ENCODE results near the gene TRAPPC10.

DNA sequence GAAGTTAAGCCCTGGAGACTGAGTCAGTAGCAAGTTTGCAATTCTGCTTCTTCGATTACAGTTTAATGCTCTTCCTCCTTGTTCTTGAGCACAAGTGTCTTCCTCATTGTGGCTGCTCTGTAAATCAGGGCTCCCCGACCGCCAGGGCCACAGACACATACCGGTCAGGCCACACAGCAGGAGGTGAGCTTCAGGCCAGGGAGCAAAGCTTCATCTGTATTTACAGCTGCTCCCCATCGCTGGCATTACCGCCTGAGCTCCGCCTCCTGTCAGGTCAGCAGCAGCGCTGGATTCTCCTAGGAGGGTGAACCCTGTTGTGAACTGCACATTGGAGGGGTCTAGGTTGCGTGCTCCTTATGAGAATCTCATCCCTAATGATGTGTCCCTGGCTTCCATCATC lies 1.7 kb upstream of the TRAPPC10 start:
- TF ChIP-seq EZH2phosphoT487 (IDR thresholded peaks at IDR 0.05; ENCODE audit: insufficient read depth, low read depth): no peak
- no peak for TF ChIP-seq EZH2 (IDR thresholded peaks at IDR 0.05; ENCODE audit: insufficient read depth, poor library complexity, severe bottlenecking)

Measured in GM23248 (cell line).